Measurements from ENCODE around the gene MAN2A1.

DNA sequence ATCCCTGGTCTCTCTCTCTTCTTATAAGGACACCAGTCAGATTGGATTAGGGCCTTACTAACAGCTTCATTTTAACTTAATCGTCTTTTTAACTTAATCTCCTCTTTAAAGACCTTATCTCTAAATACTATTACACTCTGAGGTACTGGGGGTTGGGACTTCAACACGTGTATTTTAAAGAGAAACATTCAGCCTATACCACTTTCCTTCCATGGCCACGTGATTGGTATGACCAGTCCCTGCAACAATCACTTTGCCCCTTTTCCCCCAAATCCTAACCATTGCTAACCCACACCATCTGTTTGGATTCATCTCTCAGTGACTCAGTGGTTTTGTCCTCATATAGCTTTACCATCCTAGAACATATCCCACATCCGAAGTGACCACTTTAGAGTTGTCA, 3.8 kb upstream of the MAN2A1 start:
- TF ChIP-seq, protein P1, sequence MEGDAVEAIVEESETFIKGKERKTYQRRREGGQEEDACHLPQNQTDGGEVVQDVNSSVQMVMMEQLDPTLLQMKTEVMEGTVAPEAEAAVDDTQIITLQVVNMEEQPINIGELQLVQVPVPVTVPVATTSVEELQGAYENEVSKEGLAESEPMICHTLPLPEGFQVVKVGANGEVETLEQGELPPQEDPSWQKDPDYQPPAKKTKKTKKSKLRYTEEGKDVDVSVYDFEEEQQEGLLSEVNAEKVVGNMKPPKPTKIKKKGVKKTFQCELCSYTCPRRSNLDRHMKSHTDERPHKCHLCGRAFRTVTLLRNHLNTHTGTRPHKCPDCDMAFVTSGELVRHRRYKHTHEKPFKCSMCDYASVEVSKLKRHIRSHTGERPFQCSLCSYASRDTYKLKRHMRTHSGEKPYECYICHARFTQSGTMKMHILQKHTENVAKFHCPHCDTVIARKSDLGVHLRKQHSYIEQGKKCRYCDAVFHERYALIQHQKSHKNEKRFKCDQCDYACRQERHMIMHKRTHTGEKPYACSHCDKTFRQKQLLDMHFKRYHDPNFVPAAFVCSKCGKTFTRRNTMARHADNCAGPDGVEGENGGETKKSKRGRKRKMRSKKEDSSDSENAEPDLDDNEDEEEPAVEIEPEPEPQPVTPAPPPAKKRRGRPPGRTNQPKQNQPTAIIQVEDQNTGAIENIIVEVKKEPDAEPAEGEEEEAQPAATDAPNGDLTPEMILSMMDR (conservative IDR thresholded peaks at IDR 0.05; ENCODE audit: low read length): no peak
- TF ChIP-seq EZH2phosphoT487 (IDR thresholded peaks at IDR 0.05; ENCODE audit: borderline replicate concordance, low read depth, low read length): no peak
